Suprapubic skin (tissue), 3 donors: Measurements from ENCODE around the gene ASXL3.

Experiments used
- CTCF ChIP-seq, 2 donors: fragments of 200-600 bp in 1 of 2; fragments of 450-650 bp in 1 of 2; sonication (generic) in 1 of 2; IDR thresholded peaks; one replicate each; pipeline ENCODE4 v1.5.1; 2016 to 2019; ENCODE audit warnings: antibody characterized with exemption in 2 of 2, mild to moderate bottlenecking in 1 of 2, moderate library complexity in 1 of 2
- EP300 ChIP-seq: sonication (generic); formaldehyde crosslinking; IDR thresholded peaks from one replicate; pipeline ENCODE4 v1.6.1; 2017; ENCODE audit warnings: antibody characterized with exemption
- POLR2A ChIP-seq, 2 donors: fragments of 450-650 bp; IDR thresholded peaks; one replicate each; pipeline ENCODE4 v1.6.1; 2017; ENCODE audit warnings: antibody characterized with exemption in 2 of 2, mild to moderate bottlenecking in 2 of 2, moderate library complexity in 2 of 2

GRCh38 chr18:33735428-33735827 is 157.4 kb downstream of the ASXL3 start:
- TF ChIP-seq CTCF (IDR thresholded peaks at IDR 0.05) (no peak), POLR2A (IDR thresholded peaks at IDR 0.05) (no peak), EP300 (no peak)
